ENCODE data around the gene FTHL17. TPM values are rescaled to one million over a fixed set of nuclear protein-coding genes. Genes with fewer than 3 reads are reported as not detected.

The FTHL17 gene
- polyA plus RNA-seq, 1 of the 3 experiments (the other 2 are of a cell fraction): not detected

- no peak for DNase-seq
- POLR2A ChIA-PET: no interaction called here
Measured at GRCh38 chrX:31053621-31054020, 18.2 kb downstream of the FTHL17 start.

GRCh38 chrX:31039327-31039711 lies 32.5 kb downstream of the FTHL17 start:
- ChIA-PET CTCF (interaction anchor here (0.6 to 4.3 kb wide), 38 partner anchors 8 to 651 kb away, joined by 3 to 63 read pairs (median 4); no protein-coding TSS in a partner anchor), POLR2A (interaction anchor here (0.8 kb wide), 1 partner anchor 115 kb away, joined by 4 read pairs; no protein-coding TSS in a partner anchor)
- Histone ChIP-seq H3K27ac (ENCODE audit: low read depth in 2 of 2, low read length in 1 of 2) (no peak overlapping the region), H2AFZ (ENCODE audit: low read depth) (no peak overlapping the region), H3K4me2 (no peak overlapping the region), H3K27me3 (ENCODE audit: insufficient read depth) (no peaks in the 10 kb centered on the region), H3K4me3 (ENCODE audit: low read depth in 2 of 2, low read length in 1 of 2) (no peak overlapping the region), H3K9ac (no peak overlapping the region), H3K4me1 (ENCODE audit: control insufficient read depth in 1 of 2, insufficient read depth in 2 of 2, low read depth in 1 of 2, low read length in 1 of 2) (no peaks in the 10 kb centered on the region), H3K9me3 (no peaks in the 10 kb centered on the region), H3K36me3 (replicated peaks in 1 of 2; ENCODE audit: control insufficient read depth in 1 of 2, insufficient read depth in 2 of 2, low read length in 1 of 2) (no peaks in the 10 kb centered on the region), H3K9me2 (no peaks in the 10 kb centered on the region), H3F3A (replicated peaks; ENCODE audit: insufficient read depth) (no peaks in the 10 kb centered on the region), H3K79me2 (ENCODE audit: insufficient read depth) (no peaks in the 10 kb centered on the region), H4K20me1 (ENCODE audit: insufficient read depth) (no peaks in the 10 kb centered on the region)
- DNase-seq: no peak
- 34% methylated on average over 3 of the region's 3 CpGs for WGBS (ENCODE audit: low lambda C conversion rate)
- TF ChIP-seq POLR2AphosphoS5 (IDR thresholded peaks at IDR 0.05; ENCODE audit: low read depth, low read length) (no peak), MAX (IDR thresholded peaks at IDR 0.05; ENCODE audit: low read depth) (no peak), RCOR1 (IDR thresholded peaks at IDR 0.05; ENCODE audit: low read length) (no peak), RFX5 (IDR thresholded peaks at IDR 0.05; ENCODE audit: low read length) (no peak), EZH2phosphoT487 (IDR thresholded peaks at IDR 0.05; ENCODE audit: borderline replicate concordance, low read depth) (no peak), JUND (IDR thresholded peaks at IDR 0.05) (no peak), CHD2 (IDR thresholded peaks at IDR 0.05; ENCODE audit: low read length, partially characterized antibody) (no peak), MEF2A (IDR thresholded peaks at IDR 0.05; ENCODE audit: borderline replicate concordance, low read depth) (no peak), REST (IDR thresholded peaks at IDR 0.05; ENCODE audit: low read depth, low read length) (no peak), RXRA (IDR thresholded peaks at IDR 0.05; ENCODE audit: borderline replicate concordance, low read depth) (no peak), TAF1 (IDR thresholded peaks at IDR 0.05; ENCODE audit: borderline replicate concordance, low read depth, low read length) (no peak), TEAD4 (IDR thresholded peaks at IDR 0.05; ENCODE audit: borderline replicate concordance, insufficient read depth) (no peak), ELF1 (IDR thresholded peaks at IDR 0.05) (no peak), MXI1 (IDR thresholded peaks at IDR 0.05; ENCODE audit: low read depth, low read length) (no peak), SMC3 (IDR thresholded peaks at IDR 0.05; ENCODE audit: low read depth, low read length) (no peak), CTCF (IDR thresholded peaks at IDR 0.05) (no peak), NFIC (IDR thresholded peaks at IDR 0.05; ENCODE audit: borderline replicate concordance) (no peak)

More at GRCh38 chrX:31053621-31054020, 18.2 kb downstream of the FTHL17 start:
- no peaks in the 10 kb centered on the region for H3K4me1 ChIP-seq (ENCODE audit: control insufficient read depth in 1 of 2, insufficient read depth in 2 of 2, low read depth in 1 of 2, low read length in 1 of 2)
- H3K36me3 ChIP-seq (replicated peaks in 1 of 2; ENCODE audit: control insufficient read depth in 1 of 2, insufficient read depth in 2 of 2, low read length in 1 of 2): no peaks in the 10 kb centered on the region
- H3K27ac ChIP-seq (ENCODE audit: low read depth in 2 of 2, low read length in 1 of 2): no peak overlapping the region
- no peaks in the 10 kb centered on the region for H3K27me3 ChIP-seq (ENCODE audit: insufficient read depth)
- WGBS (ENCODE audit: low lambda C conversion rate): 32% methylated on average over 3 of the region's 3 CpGs
- no peaks in the 10 kb centered on the region for H3K9me3 ChIP-seq
- no peak overlapping the region for H2AFZ ChIP-seq (ENCODE audit: low read depth)
- no peak overlapping the region for H3K4me3 ChIP-seq (ENCODE audit: low read depth in 2 of 2, low read length in 1 of 2)
- no peak for TF ChIP-seq RCOR1 (IDR thresholded peaks at IDR 0.05; ENCODE audit: low read length)
- TF ChIP-seq MXI1 (IDR thresholded peaks at IDR 0.05; ENCODE audit: low read depth, low read length): no peak
- TF ChIP-seq RXRA (IDR thresholded peaks at IDR 0.05; ENCODE audit: borderline replicate concordance, low read depth): no peak
- TF ChIP-seq YY1 (IDR thresholded peaks at IDR 0.05; ENCODE audit: low read depth): no peak
- TF ChIP-seq USF2 (IDR thresholded peaks at IDR 0.05; ENCODE audit: borderline replicate concordance, low read depth, low read length): no peak
- TF ChIP-seq TEAD4 (IDR thresholded peaks at IDR 0.05; ENCODE audit: borderline replicate concordance, insufficient read depth): no peak
- no peak for TF ChIP-seq SIN3A (IDR thresholded peaks at IDR 0.05; ENCODE audit: borderline replicate concordance, low read depth, low read length)
- no peak for TF ChIP-seq TCF12 (IDR thresholded peaks at IDR 0.05)
- TF ChIP-seq JUND (IDR thresholded peaks at IDR 0.05): no peak
- no peak for TF ChIP-seq NFIC (IDR thresholded peaks at IDR 0.05; ENCODE audit: borderline replicate concordance)
- TF ChIP-seq FOSL2 (IDR thresholded peaks at IDR 0.05; ENCODE audit: borderline replicate concordance, low read depth): no peak
- no peak for TF ChIP-seq GABPA (IDR thresholded peaks at IDR 0.05; ENCODE audit: low read depth)
- TF ChIP-seq MEF2A (IDR thresholded peaks at IDR 0.05; ENCODE audit: borderline replicate concordance, low read depth): no peak
- TF ChIP-seq RAD21 (IDR thresholded peaks at IDR 0.05; ENCODE audit: low read length): no peak
- no peaks in the 10 kb centered on the region for H4K20me1 ChIP-seq (ENCODE audit: insufficient read depth)
- no peaks in the 10 kb centered on the region for H3K79me2 ChIP-seq (ENCODE audit: insufficient read depth)
- H3K9me2 ChIP-seq: no peaks in the 10 kb centered on the region
- CTCF ChIA-PET: no interaction called here
- no peak overlapping the region for H3K4me2 ChIP-seq
- no peak overlapping the region for H3K9ac ChIP-seq
- no peaks in the 10 kb centered on the region for H3F3A ChIP-seq (replicated peaks; ENCODE audit: insufficient read depth)
